GM12878 (cell line): ENCODE data around the gene OR5B3. TPM values are rescaled to one million over a fixed set of nuclear protein-coding genes. Genes with fewer than 3 reads are reported as not detected.

Experiments
- ATAC-seq: fragments of 200-7000 bp; cut with Tn5 transposase; 3 replicates; pipeline ENCODE4 v1.9.1; 2020; ENCODE audit warnings: mild to moderate bottlenecking, moderate library complexity
- BruUV-seq: library from RNA; stranded (reverse); fragments of 400-500 nt; replicated peaks from 2 replicates; lab custom pipeline; 2021; lab: Mats Ljungman, UMichigan
- CTCF ChIA-PET: fragments of 300-600 bp; sonication (Branson Sonifier 250); formaldehyde crosslinking; extraction: SDS; loops from one replicate; lab custom pipeline; 2021; ENCODE audit warnings: inconsistent platforms; lab: Yijun Ruan, JAX
- POLR2A ChIA-PET: fragments of 350-600 bp; formaldehyde crosslinking; extraction: SDS; loops from one replicate; lab custom pipeline; 2021; ENCODE audit warnings: inconsistent platforms; lab: Charles Lee
- RAD21 ChIA-PET: fragments of 300-600 bp; sonication (Branson Sonifier 250); formaldehyde crosslinking; loops from one replicate; lab custom pipeline; 2023; ENCODE audit warnings: antibody characterized with exemption; ENCODE audit not compliant: unreplicated experiment; lab: Charles Lee
- SMC1A ChIA-PET: fragments of 300-600 bp; sonication (Branson Sonifier 250); formaldehyde crosslinking; loops from one replicate; lab custom pipeline; 2023; ENCODE audit not compliant: unreplicated experiment, uncharacterized antibody; lab: Charles Lee
- DNase-seq: peaks from one replicate; pipeline ENCODE4 v3.0.0-alpha.2; 2011; ENCODE audit warnings: low read depth, low spot score
- FAIRE-seq: peaks from 3 replicates; lab custom pipeline; 2011; peaks lifted over from hg19 to GRCh38; lab: Jason Lieb, UNC
- H2AFZ ChIP-seq: 2 replicates; pipeline ENCODE4 v1.6.0; 2011; ENCODE audit warnings: low read depth, low read length, control low read depth; ENCODE audit not compliant: control insufficient read depth
- H3K27ac ChIP-seq: 2 replicates; pipeline ENCODE4 v1.5.1; 2011; ENCODE audit warnings: control low read depth; ENCODE audit not compliant: control insufficient read depth, insufficient read depth
- H3K27me3 ChIP-seq, 2 experiments: replicated peaks in 1 of 2; 2 replicates each; pipeline versions ENCODE4 v1.6.0 to v1.6.1; 2011; ENCODE audit warnings: low read length in 1 of 2; ENCODE audit not compliant: control insufficient read depth in 2 of 2, insufficient read depth in 2 of 2
- H3K36me3 ChIP-seq, 2 experiments: 2 replicates each; pipeline ENCODE4 v1.5.1; 2011; ENCODE audit warnings: low read length in 1 of 2; ENCODE audit not compliant: control insufficient read depth in 2 of 2, insufficient read depth in 2 of 2
- H3K4me1 ChIP-seq: 2 replicates; pipeline ENCODE4 v1.6.1; 2011; ENCODE audit warnings: mild to moderate bottlenecking, low read length, moderate library complexity, mixed read lengths; ENCODE audit not compliant: control insufficient read depth, insufficient read depth
- H3K4me2 ChIP-seq: 2 replicates; pipeline ENCODE4 v1.6.0; 2011; ENCODE audit warnings: control low read depth; ENCODE audit not compliant: control insufficient read depth, insufficient read depth
- H3K4me3 ChIP-seq: fragments of 200-600 bp; sonication (generic); 2 replicates; pipeline ENCODE4 v1.5.1; 2016
- H3K79me2 ChIP-seq: 2 replicates; pipeline ENCODE4 v1.6.0; 2011; ENCODE audit warnings: low read length; ENCODE audit not compliant: control insufficient read depth, insufficient read depth
- H3K9ac ChIP-seq: 2 replicates; pipeline ENCODE4 v1.8.0; 2011; ENCODE audit warnings: low read length, control low read depth, mixed read lengths; ENCODE audit not compliant: control insufficient read depth, insufficient read depth
- H3K9me3 ChIP-seq: replicated peaks from 3 replicates; pipeline ENCODE4 v1.5.1; 2011; ENCODE audit warnings: mild to moderate bottlenecking, low read length; ENCODE audit not compliant: control insufficient read depth, insufficient read depth
- H4K20me1 ChIP-seq: 2 replicates; pipeline ENCODE4 v1.6.0; 2011; ENCODE audit not compliant: control insufficient read depth, insufficient read depth
- BHLHE40 ChIP-seq, 2 experiments: fragments of 450-650 bp in 1 of 2; IDR thresholded peaks; 2 replicates each; pipeline ENCODE4 v1.6.1; 2011 to 2017; ENCODE audit warnings: low read depth in 2 of 2, borderline replicate concordance in 1 of 2, improper control_type of control experiment in 1 of 2, low read length in 1 of 2, mild to moderate bottlenecking in 1 of 2
- CBFB ChIP-seq: IDR thresholded peaks from 2 replicates; pipeline ENCODE4 v1.6.1; 2016; ENCODE audit warnings: antibody characterized with exemption, low read depth
- HDAC2 ChIP-seq: fragments of 200-600 bp; sonication (generic); IDR thresholded peaks from 2 replicates; pipeline ENCODE4 v1.6.1; 2017
- MXI1 ChIP-seq: fragments of 150-350 bp; IDR thresholded peaks from 2 replicates; pipeline ENCODE4 v1.6.1; 2011; ENCODE audit warnings: low read depth, mild to moderate bottlenecking, inconsistent platforms, low read length, improper control_type of control experiment
- RFX5 ChIP-seq: IDR thresholded peaks from 2 replicates; pipeline ENCODE4 v1.6.1; 2011; ENCODE audit warnings: low read depth, low read length, improper control_type of control experiment
- SMAD1 ChIP-seq: fragments of 450-650 bp; IDR thresholded peaks from 2 replicates; pipeline ENCODE4 v1.6.1; 2018; ENCODE audit warnings: mild to moderate bottlenecking, low read depth; ENCODE audit not compliant: partially characterized antibody
- SMARCA5 ChIP-seq: fragments of 450-650 bp; IDR thresholded peaks from 2 replicates; pipeline ENCODE4 v1.6.1; 2017; ENCODE audit warnings: mild to moderate bottlenecking
- SRF ChIP-seq, 2 experiments: IDR thresholded peaks; 2 replicates each; pipeline ENCODE4 v1.6.1; 2011; ENCODE audit warnings: low read depth in 2 of 2, low read length in 2 of 2, mild to moderate bottlenecking in 1 of 2, moderate library complexity in 1 of 2
- SUPT20H ChIP-seq: IDR thresholded peaks from 2 replicates; pipeline ENCODE4 v1.6.1; 2011; ENCODE audit warnings: low read depth, mild to moderate bottlenecking, low read length, moderate library complexity, borderline replicate concordance; ENCODE audit not compliant: control insufficient read depth
- SUZ12 ChIP-seq: fragments of 200-600 bp; sonication (generic); IDR thresholded peaks from one replicate; pipeline ENCODE4 v1.6.1; 2018; ENCODE audit warnings: antibody characterized with exemption, mild to moderate bottlenecking; ENCODE audit not compliant: unreplicated experiment
- ZNF622 ChIP-seq: fragments of 450-650 bp; IDR thresholded peaks from 2 replicates; pipeline ENCODE4 v1.6.1; 2017; ENCODE audit warnings: mild to moderate bottlenecking, inconsistent platforms
- WGBS: methylation state at CpG from one replicate; pipeline ENCODE4 v1.1.6; 2016; ENCODE audit warnings: low lambda C conversion rate; ENCODE audit not compliant: insufficient replicate concordance, insufficient coverage; ENCODE audit errors: missing lambda C conversion rate; 5-methylcytosine and 5-hydroxymethylcytosine counted together
- in situ Hi-C: fragments of 300-500 bp; cut with MboI; formaldehyde crosslinking; loops from 9 replicates; pipeline ENCODE4 v1.14.3; 2018; ENCODE audit warnings: mixed read lengths
- intact Hi-C: fragments of 100-400 bp; cut with micrococcal nuclease; formaldehyde crosslinking; loops from one replicate; pipeline ENCODE4 v1.14.2; 2022; ENCODE audit not compliant: unreplicated experiment
- polyA plus RNA-seq, 11 experiments: library from polyadenylated mRNA; depleted of rRNA in 4 of 11; unstranded in 6 of 11; stranded (reverse) in 5 of 11; fragments of >200 nt; fragmentation: Nextera tagmentation in 4 of 11; fragmentation: Illumina TruSeq in 1 of 11; extraction: Ambion mirVana in 4 of 11; extraction: Trizol in 1 of 11; gene quantifications; 1 replicate in 1 of 11; 2 replicates in 10 of 11; pipeline versions ENCODE4 v1.2.1 to v1.2.3, GENCODE V29; 2011 to 2016; ENCODE audit warnings: inconsistent platforms in 2 of 11, missing spikeins in 2 of 11, low read depth in 1 of 11
- total RNA-seq, 4 experiments: library from RNA; depleted of rRNA in 3 of 4; stranded (reverse); fragments of >200 nt in 3 of 4; fragmentation: Illumina TruSeq in 1 of 4; extraction: Trizol in 1 of 4; gene quantifications; 2 replicates each; pipeline versions ENCODE4 v1.2.1 to v1.2.3, GENCODE V29; 2013 to 2021
- TF ChIP-seq, protein P1 (sequence below): IDR thresholded peaks from 2 replicates; pipeline ENCODE4 v1.6.1; 2012; ENCODE audit warnings: low read depth, low read length, improper control_type of control experiment
- TF ChIP-seq, protein P2 (sequence below): fragments of 450-650 bp; formaldehyde crosslinking; IDR thresholded peaks from 2 replicates; pipeline ENCODE4 v1.5.0; 2022; ENCODE audit warnings: mild to moderate bottlenecking, missing genetic modification characterization
- TF ChIP-seq, protein P3 (sequence below): IDR thresholded peaks from 2 replicates; pipeline ENCODE4 v1.6.1; 2012; ENCODE audit warnings: improper control_type of control experiment, low read depth, low read length; ENCODE audit not compliant: insufficient replicate concordance
- TF ChIP-seq, protein P4 (sequence below): fragments of 450-650 bp; IDR thresholded peaks from 2 replicates; pipeline ENCODE4 v1.6.1; 2016; ENCODE audit warnings: mild to moderate bottlenecking

OR5B3 gene
- total and polyA plus RNA-seq, 10 of the 15 experiments (the other 5 are each of a cell fraction or from before 2014, with no cell fraction given), result not detected

DNA sequence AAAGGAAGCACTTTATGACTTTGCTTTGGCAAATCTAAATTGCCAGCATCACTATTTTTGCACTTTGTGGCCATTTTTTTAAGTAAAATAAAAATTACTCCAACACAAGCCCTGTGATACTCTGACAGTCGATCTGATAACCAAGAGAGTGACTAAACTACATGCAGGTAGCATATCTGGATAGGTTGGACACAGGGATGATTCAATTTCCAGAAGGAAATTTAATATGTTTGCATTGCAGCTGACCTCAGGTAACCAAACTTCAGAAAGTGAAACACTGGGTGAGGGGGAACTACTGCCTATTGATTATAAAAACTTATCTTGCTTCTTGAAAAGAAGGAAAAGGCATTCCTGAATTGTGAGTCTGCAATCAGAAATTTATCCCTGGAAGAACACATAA lies 13.9 kb downstream of the OR5B3 start:
- no peak for ATAC-seq
- FAIRE-seq, result no peak
- no peaks in the 10 kb centered on the region for H3K27me3 ChIP-seq
- H3K4me3 ChIP-seq, result no peak overlapping the region
- 0% methylated on average over 1 of the region's 1 CpG for WGBS
- no peaks in the 10 kb centered on the region for H3K79me2 ChIP-seq
- no peaks in the 10 kb centered on the region for H3K4me1 ChIP-seq
- H3K9me3 ChIP-seq, result no peaks in the 10 kb centered on the region; the same call in 2 of the 3 replicates
- no peak overlapping the region for H3K27ac ChIP-seq
- no peak for DNase-seq
- H3K4me2 ChIP-seq, result no peak overlapping the region
- ChIA-PET POLR2A (no interaction called here), SMC1A (interaction anchor here (0.6 kb wide), 1 partner anchor 1064 kb away, joined by 3 read pairs; no protein-coding TSS in a partner anchor), CTCF (no interaction called here), RAD21 (no interaction called here)
- no peak overlapping the region for H3K9ac ChIP-seq
- BruUV-seq, result no TSS peak
- in situ Hi-C loops, result no loop called here
- no peaks in the 10 kb centered on the region for H3K36me3 ChIP-seq
- intact Hi-C loops, result no loop called here
- no peak overlapping the region for H2AFZ ChIP-seq
- no peaks in the 10 kb centered on the region for H4K20me1 ChIP-seq
- TF ChIP-seq SUZ12 (no peak), SUPT20H (no peak), CBFB (no peak), MXI1 (no peak), SMARCA5 (no peak), ZNF622 (no peak), BHLHE40 (IDR thresholded peaks at IDR 0.05; ENCODE audit: borderline replicate concordance in 1 of 2, low read depth in 2 of 2, low read length in 1 of 2) (no peak), SMAD1 (no peak), RFX5 (no peak), SRF (IDR thresholded peaks at IDR 0.05; ENCODE audit: low read depth in 2 of 2, low read length in 2 of 2) (no peak), HDAC2 (no peak)
- TF ChIP-seq, protein P1, sequence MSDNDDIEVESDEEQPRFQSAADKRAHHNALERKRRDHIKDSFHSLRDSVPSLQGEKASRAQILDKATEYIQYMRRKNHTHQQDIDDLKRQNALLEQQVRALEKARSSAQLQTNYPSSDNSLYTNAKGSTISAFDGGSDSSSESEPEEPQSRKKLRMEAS, result no peak
- TF ChIP-seq, protein P2, sequence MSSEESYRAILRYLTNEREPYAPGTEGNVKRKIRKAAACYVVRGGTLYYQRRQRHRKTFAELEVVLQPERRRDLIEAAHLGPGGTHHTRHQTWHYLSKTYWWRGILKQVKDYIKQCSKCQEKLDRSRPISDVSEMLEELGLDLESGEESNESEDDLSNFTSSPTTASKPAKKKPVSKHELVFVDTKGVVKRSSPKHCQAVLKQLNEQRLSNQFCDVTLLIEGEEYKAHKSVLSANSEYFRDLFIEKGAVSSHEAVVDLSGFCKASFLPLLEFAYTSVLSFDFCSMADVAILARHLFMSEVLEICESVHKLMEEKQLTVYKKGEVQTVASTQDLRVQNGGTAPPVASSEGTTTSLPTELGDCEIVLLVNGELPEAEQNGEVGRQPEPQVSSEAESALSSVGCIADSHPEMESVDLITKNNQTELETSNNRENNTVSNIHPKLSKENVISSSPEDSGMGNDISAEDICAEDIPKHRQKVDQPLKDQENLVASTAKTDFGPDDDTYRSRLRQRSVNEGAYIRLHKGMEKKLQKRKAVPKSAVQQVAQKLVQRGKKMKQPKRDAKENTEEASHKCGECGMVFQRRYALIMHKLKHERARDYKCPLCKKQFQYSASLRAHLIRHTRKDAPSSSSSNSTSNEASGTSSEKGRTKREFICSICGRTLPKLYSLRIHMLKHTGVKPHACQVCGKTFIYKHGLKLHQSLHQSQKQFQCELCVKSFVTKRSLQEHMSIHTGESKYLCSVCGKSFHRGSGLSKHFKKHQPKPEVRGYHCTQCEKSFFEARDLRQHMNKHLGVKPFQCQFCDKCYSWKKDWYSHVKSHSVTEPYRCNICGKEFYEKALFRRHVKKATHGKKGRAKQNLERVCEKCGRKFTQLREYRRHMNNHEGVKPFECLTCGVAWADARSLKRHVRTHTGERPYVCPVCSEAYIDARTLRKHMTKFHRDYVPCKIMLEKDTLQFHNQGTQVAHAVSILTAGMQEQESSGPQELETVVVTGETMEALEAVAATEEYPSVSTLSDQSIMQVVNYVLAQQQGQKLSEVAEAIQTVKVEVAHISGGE (CRISPR knock-in tag), result no peak
- TF ChIP-seq, protein P3, sequence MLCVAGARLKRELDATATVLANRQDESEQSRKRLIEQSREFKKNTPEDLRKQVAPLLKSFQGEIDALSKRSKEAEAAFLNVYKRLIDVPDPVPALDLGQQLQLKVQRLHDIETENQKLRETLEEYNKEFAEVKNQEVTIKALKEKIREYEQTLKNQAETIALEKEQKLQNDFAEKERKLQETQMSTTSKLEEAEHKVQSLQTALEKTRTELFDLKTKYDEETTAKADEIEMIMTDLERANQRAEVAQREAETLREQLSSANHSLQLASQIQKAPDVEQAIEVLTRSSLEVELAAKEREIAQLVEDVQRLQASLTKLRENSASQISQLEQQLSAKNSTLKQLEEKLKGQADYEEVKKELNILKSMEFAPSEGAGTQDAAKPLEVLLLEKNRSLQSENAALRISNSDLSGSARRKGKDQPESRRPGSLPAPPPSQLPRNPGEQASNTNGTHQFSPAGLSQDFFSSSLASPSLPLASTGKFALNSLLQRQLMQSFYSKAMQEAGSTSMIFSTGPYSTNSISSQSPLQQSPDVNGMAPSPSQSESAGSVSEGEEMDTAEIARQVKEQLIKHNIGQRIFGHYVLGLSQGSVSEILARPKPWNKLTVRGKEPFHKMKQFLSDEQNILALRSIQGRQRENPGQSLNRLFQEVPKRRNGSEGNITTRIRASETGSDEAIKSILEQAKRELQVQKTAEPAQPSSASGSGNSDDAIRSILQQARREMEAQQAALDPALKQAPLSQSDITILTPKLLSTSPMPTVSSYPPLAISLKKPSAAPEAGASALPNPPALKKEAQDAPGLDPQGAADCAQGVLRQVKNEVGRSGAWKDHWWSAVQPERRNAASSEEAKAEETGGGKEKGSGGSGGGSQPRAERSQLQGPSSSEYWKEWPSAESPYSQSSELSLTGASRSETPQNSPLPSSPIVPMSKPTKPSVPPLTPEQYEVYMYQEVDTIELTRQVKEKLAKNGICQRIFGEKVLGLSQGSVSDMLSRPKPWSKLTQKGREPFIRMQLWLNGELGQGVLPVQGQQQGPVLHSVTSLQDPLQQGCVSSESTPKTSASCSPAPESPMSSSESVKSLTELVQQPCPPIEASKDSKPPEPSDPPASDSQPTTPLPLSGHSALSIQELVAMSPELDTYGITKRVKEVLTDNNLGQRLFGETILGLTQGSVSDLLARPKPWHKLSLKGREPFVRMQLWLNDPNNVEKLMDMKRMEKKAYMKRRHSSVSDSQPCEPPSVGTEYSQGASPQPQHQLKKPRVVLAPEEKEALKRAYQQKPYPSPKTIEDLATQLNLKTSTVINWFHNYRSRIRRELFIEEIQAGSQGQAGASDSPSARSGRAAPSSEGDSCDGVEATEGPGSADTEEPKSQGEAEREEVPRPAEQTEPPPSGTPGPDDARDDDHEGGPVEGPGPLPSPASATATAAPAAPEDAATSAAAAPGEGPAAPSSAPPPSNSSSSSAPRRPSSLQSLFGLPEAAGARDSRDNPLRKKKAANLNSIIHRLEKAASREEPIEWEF, result no peak
- TF ChIP-seq, protein P4, sequence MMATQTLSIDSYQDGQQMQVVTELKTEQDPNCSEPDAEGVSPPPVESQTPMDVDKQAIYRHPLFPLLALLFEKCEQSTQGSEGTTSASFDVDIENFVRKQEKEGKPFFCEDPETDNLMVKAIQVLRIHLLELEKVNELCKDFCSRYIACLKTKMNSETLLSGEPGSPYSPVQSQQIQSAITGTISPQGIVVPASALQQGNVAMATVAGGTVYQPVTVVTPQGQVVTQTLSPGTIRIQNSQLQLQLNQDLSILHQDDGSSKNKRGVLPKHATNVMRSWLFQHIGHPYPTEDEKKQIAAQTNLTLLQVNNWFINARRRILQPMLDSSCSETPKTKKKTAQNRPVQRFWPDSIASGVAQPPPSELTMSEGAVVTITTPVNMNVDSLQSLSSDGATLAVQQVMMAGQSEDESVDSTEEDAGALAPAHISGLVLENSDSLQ, result no peak
